AG04450 (cell line): ENCODE results near the gene OR2AJ1. TPM values are rescaled to one million over a fixed set of nuclear protein-coding genes. Genes with fewer than 3 reads are reported as not detected.

ENCODE experiments used
- CTCF ChIA-PET: fragments of 300-600, 350-600 bp; formaldehyde crosslinking; extraction: SDS; loops from one replicate; lab custom pipeline; 2022; ENCODE audit warnings: antibody characterized with exemption, inconsistent platforms; lab: Charles Lee
- POLR2A ChIA-PET: fragments of 350-600 bp; formaldehyde crosslinking; extraction: SDS; loops from one replicate; lab custom pipeline; 2021; ENCODE audit warnings: antibody characterized with exemption, inconsistent platforms; lab: Yijun Ruan, JAX
- DNase-seq: peaks from one replicate; pipeline ENCODE4 v3.0.0-alpha.2; 2011; ENCODE audit warnings: low read depth, low spot score
- H3K27ac ChIP-seq: one replicate; pipeline ENCODE4 v1.5.1; 2012; ENCODE audit warnings: low read depth, low read length, control low read depth
- H3K27me3 ChIP-seq: one replicate; pipeline ENCODE4 v1.6.0; 2012; ENCODE audit warnings: low read length; ENCODE audit not compliant: control insufficient read depth, insufficient read depth
- H3K4me3 ChIP-seq: 2 replicates; pipeline ENCODE4 v1.5.1; 2011; ENCODE audit warnings: mild to moderate bottlenecking, low read depth, low read length, control low read depth
- H3K9me3 ChIP-seq: 2 replicates; pipeline ENCODE4 v1.5.1; 2012; ENCODE audit warnings: low read length; ENCODE audit not compliant: control insufficient read depth, insufficient read depth
- CTCF ChIP-seq: IDR thresholded peaks from 2 replicates; pipeline ENCODE4 v1.5.1; 2011; ENCODE audit warnings: low read depth, low read length, control low read depth, inconsistent platforms
- polyA minus RNA-seq: library from RNA; depleted of rRNA, polyadenylated mRNA; stranded (reverse); fragments of >200 nt; gene quantifications from 2 replicates; pipeline ENCODE4 v1.2.3, GENCODE V29; 2011; rRNA and poly(A)+ RNA removed
- polyA plus RNA-seq: library from polyadenylated mRNA; depleted of rRNA; stranded (reverse); fragments of >200 nt; gene quantifications from 2 replicates; pipeline ENCODE4 v1.2.3, GENCODE V29; 2011; rRNA removed

The OR2AJ1 gene
- not detected in 2 replicates for polyA plus RNA-seq
- not detected in 2 replicates for polyA minus RNA-seq

GRCh38 chr1:247924868-247925267 is at the start of gene OR2AJ1:
TSS of gene OR2AJ1 (plus strand) at chr1:247924889. CDS start at chr1:247933769, 8,880 bp downstream.
- ChIA-PET CTCF (no interaction called here), POLR2A (no interaction called here)
- no peaks in the 10 kb centered on the region for H3K27me3 ChIP-seq
- H3K4me3 ChIP-seq = no peak within 1 kb of the TSS
- H3K9me3 ChIP-seq = peaks cover 6% of the 10 kb centered on the region
- no peak for DNase-seq
- no peak within 1 kb of the TSS for H3K27ac ChIP-seq
- no peak for TF ChIP-seq CTCF

GRCh38 chr1:247883346-247883745 is 41.3 kb upstream of the OR2AJ1 start:
- no peak overlapping the region for H3K4me3 ChIP-seq
- POLR2A ChIA-PET = no interaction called here
- no peak overlapping the region for H3K27ac ChIP-seq
- no peaks in the 10 kb centered on the region for H3K27me3 ChIP-seq
- CTCF ChIA-PET = no interaction called here
- H3K9me3 ChIP-seq = peaks cover 59% of the 10 kb centered on the region
- TF ChIP-seq CTCF = no peak
- DNase-seq = no peak

- H3K27ac ChIP-seq = no peak overlapping the region
- POLR2A ChIA-PET = no interaction called here
- H3K27me3 ChIP-seq = no peaks in the 10 kb centered on the region
- CTCF ChIA-PET = no interaction called here
- DNase-seq = no peak
- TF ChIP-seq CTCF = no peak
- no peak overlapping the region for H3K4me3 ChIP-seq
- H3K9me3 ChIP-seq = peaks cover 45% of the 10 kb centered on the region
These were observed 39.8 kb upstream of the OR2AJ1 start for GRCh38 chr1:247884797-247885413.

GRCh38 chr1:247895163-247895637 is 29.5 kb upstream of the OR2AJ1 start, which contains the start of gene OR2W3:
TSS of gene OR2W3 (plus strand) at chr1:247895587. CDS start at chr1:247895587, 0 bp downstream.
- TF ChIP-seq CTCF = no peak
- ChIA-PET CTCF (no interaction called here), POLR2A (no interaction called here)
- H3K27me3 ChIP-seq = no peaks in the 10 kb centered on the region
- H3K9me3 ChIP-seq = peaks cover 24% of the 10 kb centered on the region
- H3K27ac ChIP-seq = no peak within 1 kb of the TSS
- no peak within 1 kb of the TSS for H3K4me3 ChIP-seq
- DNase-seq = no peak

GRCh38 chr1:247895976-247896375 is 28.7 kb upstream of the OR2AJ1 start:
- H3K27ac ChIP-seq = no peak overlapping the region
- POLR2A ChIA-PET = no interaction called here
- CTCF ChIA-PET = no interaction called here

More at GRCh38 chr1:247895976-247896375, 28.7 kb upstream of the OR2AJ1 start:
- Histone ChIP-seq H3K4me3 (no peak overlapping the region), H3K9me3 (peaks cover 24% of the 10 kb centered on the region), H3K27me3 (no peaks in the 10 kb centered on the region)
- no peak for TF ChIP-seq CTCF
- no peak for DNase-seq
